NCI-H226 (cell line): Measurements from ENCODE around the gene PLK3.
"Not testable (repeated sequence)": the region's sequence is repeated elsewhere in the genome, so short reads cannot be mapped to it uniquely, and the experiment has no call there.

ENCODE experiments used
- DNase-seq: peaks from one replicate; pipeline ENCODE4 v3.0.0-alpha.2; 2015

PLK3 gene

DNA sequence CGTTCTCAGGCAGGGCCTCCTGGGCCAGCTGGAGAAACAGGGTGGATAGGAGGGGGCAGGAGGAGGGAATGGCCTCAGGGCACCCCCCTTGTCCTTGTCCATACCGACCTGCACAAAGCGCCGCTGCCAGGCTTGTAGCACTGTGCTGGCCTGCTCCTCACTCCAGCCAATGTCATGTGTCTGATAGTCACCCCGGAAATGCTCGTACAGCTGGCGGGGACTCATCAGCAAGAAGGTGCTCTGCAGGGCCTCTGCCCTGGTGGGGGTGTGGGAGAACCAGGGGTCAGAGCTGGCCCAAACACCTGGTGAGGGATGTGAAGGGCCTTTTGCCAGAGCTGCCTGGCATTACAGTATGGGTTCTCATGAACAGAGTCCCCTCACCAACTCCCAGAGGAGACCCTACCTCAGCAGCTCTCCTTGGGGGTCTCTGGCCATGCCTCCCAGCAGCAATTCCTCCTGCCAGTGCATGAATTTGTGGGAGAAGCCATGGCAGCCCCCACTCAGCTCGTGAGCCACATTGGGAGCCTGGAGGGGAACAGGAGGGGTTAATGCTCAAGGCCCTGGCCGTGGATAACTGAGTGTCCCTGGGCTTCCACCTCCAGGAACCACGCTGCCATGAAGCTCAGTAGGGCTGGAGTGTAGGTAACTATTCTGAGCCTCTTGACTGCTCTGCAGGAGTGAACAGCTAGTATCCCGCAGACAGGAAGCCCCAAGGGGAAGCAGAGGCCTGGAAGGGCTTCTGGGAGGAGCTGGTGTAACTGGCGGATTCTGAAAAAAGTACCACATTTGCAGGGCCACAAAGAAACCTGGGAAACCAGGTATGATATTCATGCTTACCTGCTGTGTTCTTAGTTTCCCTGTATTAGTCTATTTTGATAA, 29.6 kb downstream of the PLK3 start:
- DNase-seq: no peak

DNA sequence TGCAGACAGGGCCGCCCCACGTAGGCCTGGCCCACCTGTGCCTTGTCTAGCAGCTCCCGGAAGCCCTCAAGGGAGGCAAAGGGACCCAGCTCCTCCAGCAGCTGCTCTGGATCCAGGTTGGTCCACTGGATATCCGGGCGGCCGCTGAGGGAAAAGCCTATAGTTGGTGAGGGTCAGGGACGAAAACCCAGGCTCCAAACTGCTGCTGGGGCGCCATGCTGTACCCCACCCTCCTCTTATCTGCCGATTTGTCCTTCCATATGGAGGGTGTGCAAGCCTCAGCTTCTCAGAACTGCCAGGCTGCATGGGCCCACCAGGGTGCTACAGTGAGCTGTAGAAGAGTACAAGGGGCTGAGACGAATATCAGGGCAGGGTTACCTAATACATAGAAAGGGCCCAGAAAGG, 30.7 kb downstream of the PLK3 start:
- DNase-seq: no peak

DNA sequence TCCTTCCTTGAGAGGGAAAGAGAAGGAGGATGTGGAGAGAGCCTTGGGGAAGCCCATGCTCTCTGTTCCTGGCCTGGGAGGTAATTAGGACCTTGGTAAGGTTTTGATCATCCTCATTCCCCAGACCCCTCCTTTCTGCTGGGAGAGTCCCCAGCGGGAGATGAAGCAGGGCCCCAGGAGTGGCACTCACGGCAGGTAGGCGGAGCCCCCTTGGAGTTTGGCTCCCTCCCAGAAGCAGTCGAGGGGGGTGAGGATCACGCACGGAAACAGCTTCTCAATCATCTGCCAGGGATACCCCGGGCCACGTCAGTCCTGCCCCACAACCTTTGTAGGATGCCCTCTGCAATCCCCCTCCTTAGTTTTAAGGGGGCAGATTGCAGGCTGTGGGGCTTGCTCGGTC, 31.3 kb downstream of the PLK3 start:
- DNase-seq: no peak

DNA sequence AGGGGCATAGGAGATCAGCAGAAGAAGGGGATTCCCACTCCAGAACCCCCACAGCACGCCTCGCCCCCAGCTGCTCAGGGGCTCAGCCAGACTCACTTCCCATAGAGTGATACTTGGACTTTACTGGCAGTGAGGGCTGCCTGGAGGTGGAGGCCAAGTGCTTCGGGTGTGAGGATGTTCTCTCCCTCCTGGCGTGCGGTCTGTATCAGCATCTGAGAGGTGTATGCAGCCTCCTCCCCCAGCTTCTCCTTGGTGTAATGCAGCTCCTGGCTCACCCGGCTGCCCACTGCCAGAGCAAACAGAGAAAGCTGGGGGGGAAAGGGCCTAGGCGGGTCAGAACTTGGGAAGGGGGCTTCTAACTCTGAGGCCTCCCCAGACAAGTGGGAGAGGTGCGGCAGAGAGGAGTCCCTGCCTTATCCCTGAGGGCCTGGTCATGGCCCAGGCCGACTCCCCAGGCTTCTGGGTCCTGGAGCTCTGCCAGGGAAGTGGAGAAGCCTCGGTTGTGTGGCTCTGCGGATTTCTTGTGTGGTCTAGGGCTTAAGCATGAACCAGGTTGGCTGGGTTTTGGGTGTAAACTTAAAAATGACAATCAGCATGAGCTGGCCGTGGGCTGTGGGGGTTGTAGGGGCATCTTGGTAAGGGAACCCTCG, 32.0 kb downstream of the PLK3 start:
- no peak for DNase-seq

DNA sequence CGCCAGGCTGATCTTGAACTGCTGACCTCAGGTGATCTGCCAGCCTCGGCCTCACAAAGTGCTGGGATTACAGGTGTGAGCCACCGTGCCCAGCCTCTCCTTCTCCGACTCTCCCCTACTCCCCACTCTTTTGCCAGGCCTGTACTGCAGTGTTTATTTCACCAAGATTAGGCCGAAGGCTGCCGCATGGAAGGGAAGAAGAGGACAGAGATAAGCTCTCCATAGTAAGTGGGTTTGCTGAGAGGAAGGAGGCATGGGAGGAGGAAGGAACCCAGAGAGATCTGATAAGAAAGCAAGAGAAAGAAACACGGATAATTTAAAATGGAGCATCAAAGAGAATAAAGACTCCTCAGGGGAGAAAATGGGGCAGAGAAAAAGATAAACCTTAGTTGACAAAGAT, 34.2 kb downstream of the PLK3 start:
- no peak for DNase-seq

DNA sequence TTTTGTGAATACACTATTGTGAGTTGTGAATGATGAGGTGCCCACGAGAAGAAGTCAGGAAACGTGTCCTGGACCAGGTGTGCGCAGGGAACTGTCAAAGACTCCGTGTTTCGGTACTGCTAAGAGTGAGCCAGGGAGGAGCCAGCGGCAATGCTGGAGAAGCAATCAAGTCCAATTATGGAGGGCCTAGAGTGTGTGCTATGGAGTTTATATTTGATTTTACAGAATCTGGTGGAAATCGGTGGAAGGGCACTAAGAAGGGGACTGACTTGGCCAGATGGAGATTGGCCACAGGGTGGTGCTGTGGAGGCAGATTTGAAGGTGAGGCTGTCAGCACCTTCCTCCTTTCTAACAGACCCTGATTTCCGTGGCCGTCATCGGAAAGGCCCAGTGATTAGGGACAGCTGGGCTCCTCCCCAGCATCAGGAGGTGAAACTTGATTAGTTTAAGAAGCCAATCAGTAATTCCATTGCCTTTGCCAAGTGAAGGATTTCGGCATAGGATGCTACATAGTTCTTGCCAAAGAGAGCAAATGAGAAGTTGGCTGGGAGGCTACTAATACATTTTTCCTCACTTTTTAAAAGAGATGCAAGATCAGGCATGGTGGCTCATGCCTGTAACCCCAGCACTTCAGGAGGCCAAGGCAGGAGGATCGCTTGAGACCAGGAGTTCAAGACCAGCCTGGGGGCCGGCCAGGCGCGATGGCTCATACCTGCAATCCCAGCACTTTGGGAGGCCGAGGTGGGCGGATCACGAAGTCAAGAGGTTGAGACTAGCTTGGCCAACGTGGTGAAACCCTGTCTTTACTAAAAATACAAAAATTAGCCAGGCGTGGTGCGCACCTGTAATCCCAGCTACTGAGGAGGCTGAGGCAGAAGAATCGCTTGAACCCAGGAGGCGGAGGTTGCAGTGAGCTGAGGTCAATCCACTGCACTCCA, 35.8 kb downstream of the PLK3 start:
- peak; percentile 54 for DNase-seq

DNA sequence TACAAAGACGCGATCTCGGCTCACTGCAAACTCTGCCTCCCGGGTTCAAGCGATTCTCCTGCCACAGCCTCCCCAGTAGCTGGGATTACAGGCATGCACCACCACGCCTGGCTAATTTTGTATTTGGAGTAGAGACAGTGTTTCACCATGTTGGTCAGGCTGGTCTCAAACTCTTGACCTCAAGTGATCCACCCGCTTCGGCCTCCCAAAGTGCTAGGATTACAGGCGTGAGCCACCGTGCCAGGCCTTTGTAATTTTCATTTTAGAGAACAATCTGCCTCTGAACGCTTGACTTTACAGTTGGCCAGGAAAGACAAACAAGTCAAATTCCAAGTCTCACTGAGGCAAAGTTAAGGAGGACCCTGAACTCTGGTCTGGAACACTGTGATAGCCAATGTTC, 38.1 kb downstream of the PLK3 start:
- DNase-seq: not testable (repeated sequence)

DNA sequence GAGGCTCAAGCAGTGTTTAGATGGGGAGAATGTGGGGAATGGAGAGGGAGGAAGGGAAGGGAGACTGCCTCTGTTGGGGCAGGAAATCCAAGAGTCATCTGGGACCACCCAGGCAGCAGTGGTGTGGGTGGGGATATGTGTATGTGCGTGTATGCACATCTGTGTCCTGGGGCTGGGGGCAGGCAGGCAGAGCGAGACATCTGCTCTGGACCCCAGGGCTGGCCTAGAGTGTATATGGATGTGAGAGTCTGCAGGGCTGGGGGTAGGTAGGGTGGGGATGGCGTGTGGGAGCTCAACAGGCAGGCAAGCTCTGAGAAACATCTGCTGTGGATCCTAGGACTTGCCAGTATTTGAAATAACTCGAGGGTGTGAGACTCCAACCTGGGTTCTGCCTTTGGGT, 39.4 kb downstream of the PLK3 start:
- no peak for DNase-seq

DNA sequence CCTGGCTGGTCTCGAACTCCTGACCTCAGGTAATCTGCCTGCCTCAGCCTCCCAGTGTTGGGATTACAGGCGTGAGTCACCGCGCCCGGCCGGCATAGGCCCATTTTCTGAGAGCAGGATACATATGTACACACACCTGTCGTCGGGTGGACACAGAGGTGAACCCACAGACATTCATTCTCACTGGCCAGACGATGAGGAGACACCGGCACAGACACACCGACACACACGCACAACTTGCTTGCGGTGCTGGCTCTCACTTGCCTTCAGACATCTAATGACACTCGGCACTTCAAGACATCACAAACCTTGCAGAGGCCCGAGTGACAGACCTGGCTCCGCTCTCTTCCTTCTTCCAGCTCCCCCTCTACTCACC, 42.3 kb downstream of the PLK3 start:
- no peak for DNase-seq

DNA sequence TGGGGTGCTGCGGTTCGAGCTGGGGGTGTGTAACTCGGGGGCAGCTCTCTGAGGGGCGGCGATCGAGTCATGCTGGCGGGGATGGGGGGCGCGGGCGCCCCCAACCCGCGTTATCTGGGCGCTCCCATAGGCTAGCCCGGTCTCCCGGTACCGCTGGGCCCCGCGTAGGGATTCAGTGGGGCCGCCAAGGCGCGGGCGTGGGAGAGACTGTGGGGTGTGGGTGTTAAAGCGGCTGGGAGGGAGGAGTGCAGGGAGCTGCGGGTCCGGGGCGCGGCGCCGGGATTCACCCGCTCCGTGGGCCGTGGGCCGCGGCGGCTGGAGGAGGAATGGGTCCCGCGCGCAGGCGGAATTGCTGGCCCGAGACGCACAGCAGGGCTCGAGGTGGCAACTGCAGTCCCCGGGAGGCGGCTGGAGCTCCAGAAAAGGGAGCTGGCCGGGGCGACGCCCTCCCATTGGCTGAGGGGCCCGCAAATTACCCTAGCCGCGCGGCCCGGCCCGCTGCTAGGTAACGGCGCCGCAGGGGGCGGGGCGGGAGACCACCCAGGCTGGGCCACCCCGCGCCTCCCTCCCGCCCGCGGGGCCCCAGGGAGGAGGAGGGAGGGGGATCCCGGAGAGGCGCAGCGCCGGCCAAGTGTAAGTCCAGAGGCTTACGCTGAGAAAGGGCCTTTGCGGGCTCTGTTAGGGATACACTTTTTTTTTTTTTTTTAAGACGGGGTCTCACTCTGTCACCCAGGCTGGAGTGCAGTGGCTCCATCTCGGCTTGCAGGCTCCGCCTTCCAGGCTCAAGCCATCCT, 42.9 kb downstream of the PLK3 start, which contains the start of gene PTCH2:
Gene PTCH2, minus strand, starts transcription at position 392 of the 794 bp plus-strand sequence. Its CDS starts 321 bp downstream, at position 71.
- DNase-seq: peak; percentile 28

DNA sequence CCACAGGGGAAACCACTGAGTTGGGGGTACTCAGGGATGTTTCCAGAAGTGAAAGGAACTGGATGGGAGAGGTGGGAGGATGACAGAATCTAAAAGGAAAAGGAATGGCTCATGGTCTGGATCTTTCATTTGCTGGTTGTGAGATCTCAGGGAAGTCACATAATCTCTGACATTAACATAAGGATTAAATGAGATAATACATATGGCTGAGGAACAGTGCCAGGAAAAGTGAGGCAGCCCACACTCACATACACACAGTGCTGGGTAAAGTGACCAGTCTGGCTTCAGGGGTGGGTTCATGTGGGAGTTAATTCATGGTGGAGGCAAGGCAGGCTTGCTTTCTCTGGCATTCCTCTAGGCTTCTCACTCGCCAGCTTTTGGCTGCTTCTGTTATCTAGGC, 46.8 kb downstream of the PLK3 start:
- DNase-seq: no peak

DNA sequence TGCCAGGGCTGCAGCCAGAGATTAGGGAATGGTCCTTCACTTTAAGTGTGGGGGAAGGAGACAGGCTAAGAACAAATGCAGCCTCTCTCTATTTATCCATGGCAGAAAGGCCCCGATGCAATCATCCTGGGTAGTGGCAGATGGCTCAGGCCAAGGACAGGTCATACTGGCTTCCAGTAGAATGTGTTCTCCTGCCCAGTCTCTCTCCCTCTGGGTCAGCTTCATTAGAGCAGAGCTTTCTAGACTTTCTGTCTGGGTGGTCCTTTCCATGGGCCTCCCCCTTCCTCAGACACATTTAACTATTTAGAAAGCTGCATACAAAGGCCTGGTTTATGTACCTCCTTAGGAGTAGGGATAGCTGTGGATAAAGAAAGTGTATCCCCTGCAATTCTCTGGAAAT, 47.7 kb downstream of the PLK3 start:
- DNase-seq: no peak

DNA sequence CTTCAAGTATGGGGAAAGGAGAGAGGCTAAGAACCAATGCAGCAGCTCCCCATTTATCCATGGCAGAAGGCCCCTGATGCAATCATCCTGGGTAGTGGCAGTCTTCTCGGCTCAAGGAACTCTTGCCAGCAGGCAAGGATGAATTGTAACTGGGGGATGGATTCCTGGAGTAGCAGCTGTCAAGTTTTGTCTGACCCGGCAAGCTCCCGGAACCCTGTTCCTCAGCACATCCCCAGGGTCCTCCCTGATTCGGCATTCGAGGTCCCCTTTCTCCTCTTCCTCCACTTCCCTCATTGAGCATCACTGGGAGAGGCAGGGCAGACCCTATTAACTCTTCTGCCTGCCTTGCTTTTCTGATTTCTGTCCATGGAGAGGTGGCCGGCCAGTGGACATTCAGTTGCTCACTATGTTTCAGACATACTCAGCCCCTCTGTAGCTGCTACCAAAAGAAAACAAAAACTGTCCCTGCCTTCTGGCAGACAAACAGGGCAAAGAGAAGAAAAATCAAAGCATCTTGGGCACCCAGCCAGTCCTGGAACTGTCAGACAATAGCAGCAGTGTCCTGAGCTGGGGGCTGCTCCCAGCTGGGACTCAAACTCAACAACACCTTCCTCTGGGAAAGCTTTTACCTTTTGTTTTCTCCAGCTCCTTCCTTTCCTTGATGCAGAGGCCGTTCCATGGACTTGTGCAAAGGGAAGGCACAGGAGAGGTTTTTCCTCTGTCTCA, 48.4 kb downstream of the PLK3 start:
- no peak for DNase-seq

DNA sequence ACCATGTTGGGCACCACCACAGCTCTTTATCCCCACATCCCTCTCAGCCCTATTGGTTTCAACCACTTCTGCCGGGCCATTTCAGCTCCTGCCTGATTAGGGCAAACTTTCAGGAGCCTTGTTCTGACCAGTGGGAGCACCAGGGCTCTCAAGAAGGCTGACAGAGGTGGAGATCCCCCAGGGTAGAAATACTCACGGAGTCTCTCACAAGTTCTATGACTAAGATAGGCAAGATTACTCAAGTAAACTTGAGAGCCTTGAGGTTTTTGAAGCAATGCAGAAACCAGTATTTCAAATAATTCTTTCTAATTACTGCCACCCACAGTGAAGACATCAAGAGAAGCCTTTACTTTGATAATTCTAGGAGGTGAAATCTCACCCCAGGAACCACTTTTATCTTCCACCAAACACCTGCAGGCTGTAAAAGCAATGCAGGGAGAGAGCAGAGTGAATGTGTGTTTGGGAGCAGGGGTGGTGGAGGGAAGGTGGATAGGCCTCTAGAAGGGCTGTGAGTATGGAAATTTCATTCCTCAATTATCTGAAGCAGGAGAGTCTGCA, 49.5 kb downstream of the PLK3 start:
- no peak for DNase-seq

DNA sequence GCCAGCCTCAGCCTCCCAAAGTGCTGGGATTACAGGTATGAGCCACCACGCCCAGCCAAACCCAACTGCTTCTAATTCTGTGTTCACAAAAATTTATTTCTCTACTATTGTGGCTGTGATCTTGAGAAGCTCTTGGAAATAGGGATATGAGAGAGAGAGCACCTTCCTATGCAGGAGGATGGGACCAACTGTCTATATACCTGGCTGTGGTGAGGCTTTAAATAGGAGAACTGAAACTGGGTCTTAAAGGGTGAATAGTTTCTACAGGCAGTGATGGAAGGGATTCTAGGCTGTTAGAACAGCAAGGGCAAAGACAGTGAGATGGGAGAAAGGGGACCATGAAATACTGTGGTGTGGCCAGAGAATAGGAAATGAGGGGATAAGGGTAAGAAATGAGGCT, 51.1 kb downstream of the PLK3 start:
- DNase-seq: no peak

DNA sequence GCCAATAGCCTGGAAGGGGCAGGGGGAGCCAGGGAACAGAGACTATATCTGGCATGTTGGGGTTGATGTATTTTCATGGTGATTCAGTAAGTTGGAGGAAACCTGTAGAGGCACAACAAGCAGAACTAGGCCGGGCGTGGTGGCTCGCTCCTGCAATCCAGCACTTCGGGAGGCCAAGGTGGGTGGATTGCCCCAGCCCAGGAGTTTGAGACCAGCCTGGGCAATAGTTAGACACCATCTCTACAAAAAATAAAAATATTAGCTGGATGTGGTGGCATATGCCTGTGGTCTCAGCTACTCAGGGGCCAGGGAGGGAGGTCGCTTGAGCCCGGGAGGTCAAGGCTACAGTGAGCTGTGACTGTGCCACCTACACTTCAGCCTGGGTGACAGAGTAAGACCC, 53.0 kb downstream of the PLK3 start:
- no peak for DNase-seq

DNA sequence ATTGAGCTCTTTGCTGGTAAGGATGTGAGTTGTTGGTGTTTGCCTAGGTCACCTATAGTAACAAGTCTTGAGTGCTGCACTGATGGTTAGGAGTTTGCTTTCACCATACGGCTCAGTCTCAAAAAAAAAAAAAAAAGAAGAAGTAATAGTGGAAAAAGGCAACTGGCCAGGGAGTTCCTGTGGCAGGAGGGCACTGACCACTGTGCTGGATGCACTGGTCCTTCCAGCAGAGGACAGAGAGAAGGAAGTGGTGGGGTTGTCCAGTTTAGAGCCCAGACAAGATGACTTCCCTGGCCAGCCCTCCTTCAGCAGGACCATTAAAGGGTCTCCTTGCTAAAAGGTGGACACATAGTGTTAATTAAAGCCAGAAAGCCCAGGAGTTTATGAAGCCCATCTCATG, 54.8 kb downstream of the PLK3 start:
- DNase-seq: no peak
